GM12878 (cell line): ENCODE measurements around the gene FZD2. TPM values are rescaled to one million over a fixed set of nuclear protein-coding genes. Genes with fewer than 3 reads are reported as not detected.

ENCODE experiments used
- ATAC-seq: fragments of 200-7000 bp; cut with Tn5 transposase; 3 replicates; pipeline ENCODE4 v1.9.1; 2020; ENCODE audit warnings: mild to moderate bottlenecking, moderate library complexity
- BruUV-seq: library from RNA; stranded (reverse); fragments of 400-500 nt; replicated peaks from 2 replicates; lab custom pipeline; 2021; lab: Mats Ljungman, UMichigan
- CTCF ChIA-PET: fragments of 300-600 bp; sonication (Branson Sonifier 250); formaldehyde crosslinking; extraction: SDS; loops from one replicate; lab custom pipeline; 2021; ENCODE audit warnings: inconsistent platforms; lab: Yijun Ruan, JAX
- POLR2A ChIA-PET: fragments of 350-600 bp; formaldehyde crosslinking; extraction: SDS; loops from one replicate; lab custom pipeline; 2021; ENCODE audit warnings: inconsistent platforms; lab: Charles Lee
- RAD21 ChIA-PET: fragments of 300-600 bp; sonication (Branson Sonifier 250); formaldehyde crosslinking; loops from one replicate; lab custom pipeline; 2023; ENCODE audit warnings: antibody characterized with exemption; ENCODE audit not compliant: unreplicated experiment; lab: Charles Lee
- SMC1A ChIA-PET: fragments of 300-600 bp; sonication (Branson Sonifier 250); formaldehyde crosslinking; loops from one replicate; lab custom pipeline; 2023; ENCODE audit not compliant: unreplicated experiment, uncharacterized antibody; lab: Charles Lee
- DNase-seq: peaks from one replicate; pipeline ENCODE4 v3.0.0-alpha.2; 2011; ENCODE audit warnings: low read depth, low spot score
- FAIRE-seq: peaks from 3 replicates; lab custom pipeline; 2011; peaks lifted over from hg19 to GRCh38; lab: Jason Lieb, UNC
- H2AFZ ChIP-seq: 2 replicates; pipeline ENCODE4 v1.6.0; 2011; ENCODE audit warnings: low read depth, low read length, control low read depth; ENCODE audit not compliant: control insufficient read depth
- H3K27ac ChIP-seq: 2 replicates; pipeline ENCODE4 v1.5.1; 2011; ENCODE audit warnings: control low read depth; ENCODE audit not compliant: control insufficient read depth, insufficient read depth
- H3K27me3 ChIP-seq, 2 experiments: replicated peaks in 1 of 2; 2 replicates each; pipeline versions ENCODE4 v1.6.0 to v1.6.1; 2011; ENCODE audit warnings: low read length in 1 of 2; ENCODE audit not compliant: control insufficient read depth in 2 of 2, insufficient read depth in 2 of 2
- H3K36me3 ChIP-seq, 2 experiments: 2 replicates each; pipeline ENCODE4 v1.5.1; 2011; ENCODE audit warnings: low read length in 1 of 2; ENCODE audit not compliant: control insufficient read depth in 2 of 2, insufficient read depth in 2 of 2
- H3K4me1 ChIP-seq: 2 replicates; pipeline ENCODE4 v1.6.1; 2011; ENCODE audit warnings: mild to moderate bottlenecking, low read length, moderate library complexity, mixed read lengths; ENCODE audit not compliant: control insufficient read depth, insufficient read depth
- H3K4me2 ChIP-seq: 2 replicates; pipeline ENCODE4 v1.6.0; 2011; ENCODE audit warnings: control low read depth; ENCODE audit not compliant: control insufficient read depth, insufficient read depth
- H3K4me3 ChIP-seq: fragments of 200-600 bp; sonication (generic); 2 replicates; pipeline ENCODE4 v1.5.1; 2016
- H3K79me2 ChIP-seq: 2 replicates; pipeline ENCODE4 v1.6.0; 2011; ENCODE audit warnings: low read length; ENCODE audit not compliant: control insufficient read depth, insufficient read depth
- H3K9ac ChIP-seq: 2 replicates; pipeline ENCODE4 v1.8.0; 2011; ENCODE audit warnings: low read length, control low read depth, mixed read lengths; ENCODE audit not compliant: control insufficient read depth, insufficient read depth
- H3K9me3 ChIP-seq: replicated peaks from 3 replicates; pipeline ENCODE4 v1.5.1; 2011; ENCODE audit warnings: mild to moderate bottlenecking, low read length; ENCODE audit not compliant: control insufficient read depth, insufficient read depth
- H4K20me1 ChIP-seq: 2 replicates; pipeline ENCODE4 v1.6.0; 2011; ENCODE audit not compliant: control insufficient read depth, insufficient read depth
- CBFB ChIP-seq: IDR thresholded peaks from 2 replicates; pipeline ENCODE4 v1.6.1; 2016; ENCODE audit warnings: antibody characterized with exemption, low read depth
- DPF2 ChIP-seq: fragments of 450-650 bp; IDR thresholded peaks from 2 replicates; pipeline ENCODE4 v1.6.1; 2017; ENCODE audit warnings: mild to moderate bottlenecking
- EGR1 ChIP-seq, 2 experiments: IDR thresholded peaks; 1 replicate in 1 of 2; 2 replicates in 1 of 2; pipeline ENCODE4 v1.6.1; 2011 to 2012; ENCODE audit warnings: low read depth in 2 of 2, low read length in 2 of 2, borderline replicate concordance in 1 of 2, mild to moderate bottlenecking in 1 of 2, moderate library complexity in 1 of 2
- SMAD5 ChIP-seq: IDR thresholded peaks from 2 replicates; pipeline ENCODE4 v1.6.1; 2016; ENCODE audit warnings: antibody characterized with exemption, low read depth
- WGBS: methylation state at CpG from one replicate; pipeline ENCODE4 v1.1.6; 2016; ENCODE audit warnings: low lambda C conversion rate; ENCODE audit not compliant: insufficient replicate concordance, insufficient coverage; ENCODE audit errors: missing lambda C conversion rate; 5-methylcytosine and 5-hydroxymethylcytosine counted together
- in situ Hi-C: fragments of 300-500 bp; cut with MboI; formaldehyde crosslinking; loops from 9 replicates; pipeline ENCODE4 v1.14.3; 2018; ENCODE audit warnings: mixed read lengths
- intact Hi-C: fragments of 100-400 bp; cut with micrococcal nuclease; formaldehyde crosslinking; loops from one replicate; pipeline ENCODE4 v1.14.2; 2022; ENCODE audit not compliant: unreplicated experiment
- polyA plus RNA-seq, 11 experiments: library from polyadenylated mRNA; depleted of rRNA in 4 of 11; unstranded in 6 of 11; stranded (reverse) in 5 of 11; fragments of >200 nt; fragmentation: Nextera tagmentation in 4 of 11; fragmentation: Illumina TruSeq in 1 of 11; extraction: Ambion mirVana in 4 of 11; extraction: Trizol in 1 of 11; gene quantifications; 1 replicate in 1 of 11; 2 replicates in 10 of 11; pipeline versions ENCODE4 v1.2.1 to v1.2.3, GENCODE V29; 2011 to 2016; ENCODE audit warnings: inconsistent platforms in 2 of 11, missing spikeins in 2 of 11, low read depth in 1 of 11
- total RNA-seq, 4 experiments: library from RNA; depleted of rRNA in 3 of 4; stranded (reverse); fragments of >200 nt in 3 of 4; fragmentation: Illumina TruSeq in 1 of 4; extraction: Trizol in 1 of 4; gene quantifications; 2 replicates each; pipeline versions ENCODE4 v1.2.1 to v1.2.3, GENCODE V29; 2013 to 2021
- TF ChIP-seq, protein P1 (sequence below): fragments of 150-350 bp; IDR thresholded peaks from 2 replicates; pipeline ENCODE4 v1.6.1; 2014; ENCODE audit warnings: mild to moderate bottlenecking, low read depth, low read length
- TF ChIP-seq, protein P2 (sequence below): IDR thresholded peaks from 2 replicates; pipeline ENCODE4 v1.6.1; 2012; ENCODE audit warnings: low read depth, low read length, improper control_type of control experiment

FZD2 gene
- total and polyA plus RNA-seq, 10 of the 15 experiments (the other 5 are each of a cell fraction or from before 2014, with no cell fraction given) = 0.09 to 4.2 (median 0.63) TPM; not detected in 1

DNA sequence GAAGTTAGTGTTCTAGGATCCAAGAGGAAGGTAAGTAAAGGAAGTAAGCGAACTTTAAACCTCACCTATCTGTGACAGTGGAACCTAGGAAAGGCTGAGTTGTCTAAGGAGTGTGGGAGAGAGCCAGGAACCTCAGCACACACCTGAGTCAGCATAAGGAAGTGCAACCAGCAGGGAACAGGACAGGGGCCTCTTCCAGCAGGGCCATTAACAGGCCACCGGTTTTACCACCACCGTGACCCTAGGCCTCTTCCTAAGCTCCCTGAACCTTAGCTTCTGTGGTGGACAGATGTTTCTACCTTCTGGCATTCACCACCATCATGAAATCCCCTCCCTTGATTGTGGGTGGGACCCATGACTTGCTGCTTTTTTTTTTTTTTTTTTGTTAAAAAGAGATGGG lies 27.4 kb upstream of the FZD2 start (continued):
- TF ChIP-seq, protein P1, sequence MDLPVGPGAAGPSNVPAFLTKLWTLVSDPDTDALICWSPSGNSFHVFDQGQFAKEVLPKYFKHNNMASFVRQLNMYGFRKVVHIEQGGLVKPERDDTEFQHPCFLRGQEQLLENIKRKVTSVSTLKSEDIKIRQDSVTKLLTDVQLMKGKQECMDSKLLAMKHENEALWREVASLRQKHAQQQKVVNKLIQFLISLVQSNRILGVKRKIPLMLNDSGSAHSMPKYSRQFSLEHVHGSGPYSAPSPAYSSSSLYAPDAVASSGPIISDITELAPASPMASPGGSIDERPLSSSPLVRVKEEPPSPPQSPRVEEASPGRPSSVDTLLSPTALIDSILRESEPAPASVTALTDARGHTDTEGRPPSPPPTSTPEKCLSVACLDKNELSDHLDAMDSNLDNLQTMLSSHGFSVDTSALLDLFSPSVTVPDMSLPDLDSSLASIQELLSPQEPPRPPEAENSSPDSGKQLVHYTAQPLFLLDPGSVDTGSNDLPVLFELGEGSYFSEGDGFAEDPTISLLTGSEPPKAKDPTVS = no peak
- TF ChIP-seq CBFB (no peak), SMAD5 (no peak), DPF2 (no peak)
- TF ChIP-seq, all 136 proteins: peak for 0

DNA sequence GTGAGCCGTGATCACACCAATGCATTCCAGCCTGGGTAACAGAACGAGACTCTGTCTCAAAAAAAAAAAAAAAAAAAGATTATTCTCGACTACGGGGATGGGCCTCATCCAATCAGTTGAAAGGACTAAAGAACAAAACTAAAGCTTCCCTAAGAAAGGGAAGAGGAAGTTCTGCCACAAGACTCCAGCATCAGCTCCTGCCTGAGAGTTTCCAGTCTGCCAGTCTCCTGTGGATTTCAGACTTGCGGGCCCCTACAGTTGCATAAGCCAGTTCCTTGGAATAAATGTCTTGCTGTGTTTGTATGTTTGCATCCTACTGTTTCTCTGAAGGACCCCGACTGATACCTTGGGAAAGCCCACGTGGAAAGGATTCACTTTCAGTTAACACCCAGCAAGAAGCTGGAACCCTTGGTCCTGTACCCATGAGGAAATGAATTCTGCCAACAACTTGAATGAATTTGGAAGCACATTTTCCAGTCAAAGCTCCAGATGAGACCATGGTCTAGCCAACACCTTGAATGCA lies 26.3 kb upstream of the FZD2 start:
- TF ChIP-seq, protein P2, sequence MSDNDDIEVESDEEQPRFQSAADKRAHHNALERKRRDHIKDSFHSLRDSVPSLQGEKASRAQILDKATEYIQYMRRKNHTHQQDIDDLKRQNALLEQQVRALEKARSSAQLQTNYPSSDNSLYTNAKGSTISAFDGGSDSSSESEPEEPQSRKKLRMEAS = no peak
- no peak for TF ChIP-seq EGR1 (IDR thresholded peaks at IDR 0.05; ENCODE audit: borderline replicate concordance in 1 of 2, low read depth in 2 of 2, low read length in 2 of 2)
- TF ChIP-seq, all 136 proteins: peak for 0
- ATAC-seq (no peak), FAIRE-seq (no peak), DNase-seq (no peak)
- 51% methylated on average over 4 of the region's 7 CpGs for WGBS
- Histone ChIP-seq H3K27me3 (no peaks in the 10 kb centered on the region), H3K79me2 (no peaks in the 10 kb centered on the region), H2AFZ (no peak overlapping the region), H3K4me2 (no peak overlapping the region), H3K4me3 (no peak overlapping the region), H3K9me3 (no peaks in the 10 kb centered on the region), H3K36me3 (no peaks in the 10 kb centered on the region), H4K20me1 (no peaks in the 10 kb centered on the region), H3K4me1 (peaks cover 6% of the 10 kb centered on the region; the same call in 1 of the 2 replicates), H3K9ac (no peak overlapping the region), H3K27ac (no peak overlapping the region)
- CTCF ChIA-PET = interaction anchor here (0.6 to 8.6 kb wide), 4 partner anchors 8 to 139 kb away, joined by 3 to 118 read pairs (median 12); no protein-coding TSS in a partner anchor
- SMC1A ChIA-PET = interaction anchor here (0.6 to 1.4 kb wide), 4 partner anchors 26 to 106 kb away, joined by 3 to 4 read pairs (median 3); partner anchors contain the start of gene FZD2
- POLR2A ChIA-PET = no interaction called here
- no TSS peak for BruUV-seq
- RAD21 ChIA-PET = no interaction called here
- in situ Hi-C loops = loop anchor here (5.0 kb wide), 1 partner anchor 111 kb away; no protein-coding TSS in a partner anchor
- intact Hi-C loops = loop anchor here (10.0 kb wide), 1 partner anchor 244 kb away; no protein-coding TSS in a partner anchor
